D341Med (cell line): ENCODE measurements around the gene CLEC2B.

Source experiments
- DNase-seq: peaks from one replicate; pipeline ENCODE4 v3.0.0; 2012; ENCODE audit warnings: low spot score

CLEC2B gene

DNA sequence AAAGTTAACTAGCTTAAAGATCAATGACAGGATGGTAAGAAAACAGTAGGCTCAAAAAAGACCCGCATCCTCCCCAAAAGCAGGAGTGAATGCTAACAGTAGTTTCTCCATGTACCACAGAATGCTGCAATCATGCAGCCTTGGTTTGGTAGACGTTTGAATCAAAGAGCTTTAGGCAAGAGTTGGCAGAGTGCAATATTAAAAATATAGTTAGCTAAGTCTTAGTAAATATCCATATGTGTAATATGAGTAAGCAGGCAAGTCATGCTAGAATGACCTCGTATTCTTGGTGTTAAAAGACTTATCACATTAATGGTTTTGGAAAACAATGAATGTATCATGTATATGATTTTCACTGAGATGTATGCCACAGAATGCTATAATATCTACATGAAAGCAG, 60.6 kb downstream of the CLEC2B start:
- no peak for DNase-seq

DNA sequence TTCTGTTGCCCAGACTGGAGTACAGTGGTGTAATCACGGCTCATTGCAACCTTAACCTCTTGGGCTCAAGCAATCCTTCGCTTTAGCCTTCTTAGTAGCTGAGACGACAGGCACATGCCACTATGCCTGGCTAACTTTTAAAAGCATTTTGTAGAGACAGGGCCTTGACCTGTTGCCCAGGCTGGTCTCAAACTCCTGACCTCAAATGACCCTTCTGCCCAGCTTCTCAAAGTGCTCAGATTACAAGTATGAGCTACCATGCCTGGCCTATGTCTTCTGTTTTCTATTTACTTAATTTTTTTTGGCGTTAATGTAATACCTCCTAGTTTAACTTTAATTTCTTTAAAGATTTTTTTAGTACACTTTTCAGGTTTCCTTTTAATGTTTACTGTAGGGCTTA, 62.4 kb downstream of the CLEC2B start:
- DNase-seq = no peak

DNA sequence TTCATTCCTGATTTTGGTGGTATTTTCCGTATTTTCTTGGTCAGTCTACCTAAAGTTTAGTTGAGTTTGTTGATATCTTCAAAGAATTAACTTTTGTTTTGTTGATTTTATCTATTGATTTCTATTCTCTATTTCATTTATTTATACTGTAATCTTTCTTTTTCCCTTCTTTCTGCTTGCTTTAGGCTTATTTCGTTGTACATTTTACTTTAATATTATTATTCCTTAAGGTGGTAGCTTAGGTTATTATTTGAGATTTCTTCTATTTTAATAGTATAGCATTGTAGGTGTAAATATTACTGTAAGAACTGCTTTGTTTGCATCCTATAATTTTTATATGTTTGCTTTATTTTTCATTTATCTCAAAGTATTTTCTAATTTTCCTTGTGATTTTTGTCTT, 63.3 kb downstream of the CLEC2B start:
- no peak for DNase-seq
